ENCODE data around the gene PCK1. TPM values are rescaled to one million over a fixed set of nuclear protein-coding genes. Genes with fewer than 3 reads are reported as not detected.

The PCK1 gene
- total RNA-seq, 1 donor from 2014 or later: not detected

- no peaks in the 10 kb centered on the region for H3K36me3 Mint-ChIP-seq (ENCODE audit: low read depth, unreplicated experiment)
- DNase-seq (ENCODE audit: low spot score): no peak
- no peak overlapping the region for H3K4me3 Mint-ChIP-seq (ENCODE audit: unreplicated experiment)
- no peaks in the 10 kb centered on the region for H3K9me3 Mint-ChIP-seq (ENCODE audit: unreplicated experiment)
- TF ChIP-seq CTCF (IDR thresholded peaks at IDR 0.05; ENCODE audit: unreplicated experiment): no peak
- H3K4me1 Mint-ChIP-seq (ENCODE audit: unreplicated experiment): no peaks in the 10 kb centered on the region
- no peak overlapping the region for H3K27ac Mint-ChIP-seq (ENCODE audit: unreplicated experiment)
- peaks cover 4% of the 10 kb centered on the region for H3K27me3 Mint-ChIP-seq (ENCODE audit: unreplicated experiment)
Observed at GRCh38 chr20:57559658-57560553, 1.0 kb upstream of the PCK1 start.

- Mint-ChIP-seq H3K9me3 (ENCODE audit: unreplicated experiment) (no peaks in the 10 kb centered on the region), H3K27ac (ENCODE audit: unreplicated experiment) (no peak overlapping the region), H3K4me3 (ENCODE audit: unreplicated experiment) (no peak overlapping the region), H3K4me1 (ENCODE audit: unreplicated experiment) (no peaks in the 10 kb centered on the region), H3K27me3 (ENCODE audit: unreplicated experiment) (peaks cover 2% of the 10 kb centered on the region), H3K36me3 (ENCODE audit: low read depth, unreplicated experiment) (no peaks in the 10 kb centered on the region)
- no peak for DNase-seq (ENCODE audit: low spot score)
- TF ChIP-seq CTCF (IDR thresholded peaks at IDR 0.05; ENCODE audit: unreplicated experiment): no peak
Observed at GRCh38 chr20:57561356-57562279, 708 bp downstream of the PCK1 start.

GRCh38 chr20:57562541-57563465 lies 1.9 kb downstream of the PCK1 start:
- no peak for DNase-seq (ENCODE audit: low spot score)
- Mint-ChIP-seq H3K4me3 (ENCODE audit: unreplicated experiment) (no peak overlapping the region), H3K27ac (ENCODE audit: unreplicated experiment) (no peak overlapping the region), H3K4me1 (ENCODE audit: unreplicated experiment) (no peaks in the 10 kb centered on the region), H3K9me3 (ENCODE audit: unreplicated experiment) (no peaks in the 10 kb centered on the region), H3K36me3 (ENCODE audit: low read depth, unreplicated experiment) (no peaks in the 10 kb centered on the region), H3K27me3 (ENCODE audit: unreplicated experiment) (no peaks in the 10 kb centered on the region)
- TF ChIP-seq CTCF (IDR thresholded peaks at IDR 0.05; ENCODE audit: unreplicated experiment): no peak

- no peaks in the 10 kb centered on the region for H3K9me3 Mint-ChIP-seq (ENCODE audit: unreplicated experiment)
- no peak overlapping the region for H3K27ac Mint-ChIP-seq (ENCODE audit: unreplicated experiment)
- no peak for TF ChIP-seq CTCF (IDR thresholded peaks at IDR 0.05; ENCODE audit: unreplicated experiment)
- no peaks in the 10 kb centered on the region for H3K4me1 Mint-ChIP-seq (ENCODE audit: unreplicated experiment)
- H3K27me3 Mint-ChIP-seq (ENCODE audit: unreplicated experiment): no peaks in the 10 kb centered on the region
- no peaks in the 10 kb centered on the region for H3K36me3 Mint-ChIP-seq (ENCODE audit: low read depth, unreplicated experiment)
- no peak for DNase-seq (ENCODE audit: low spot score)
- H3K4me3 Mint-ChIP-seq (ENCODE audit: unreplicated experiment): no peak overlapping the region
Observed at GRCh38 chr20:57563522-57563921, 2.6 kb downstream of the PCK1 start.

Measured in endothelial cell (in vitro differentiated cells).